Measurements from ENCODE around the gene SFSWAP.

- TF ChIP-seq CTCF (IDR thresholded peaks at IDR 0.05), result no peak
- TF ChIP-seq POLR2A (IDR thresholded peaks at IDR 0.05), result no peak
These were observed 53.8 kb downstream of the SFSWAP start for GRCh38 chr12:131764738-131765137.
